Measurements from ENCODE around the gene OR7G1. TPM values are rescaled to one million over a fixed set of nuclear protein-coding genes. Genes with fewer than 3 reads are reported as not detected.
"Not testable (repeated sequence)": the region's sequence is repeated elsewhere in the genome, so short reads cannot be mapped to it uniquely, and the experiment has no call there.

The OR7G1 gene
- total RNA-seq, 1 experiment from 2014 or later, result not detected

- DNase-seq (ENCODE audit: low read depth), result no peak
These were observed 36.9 kb downstream of the OR7G1 start for GRCh38 chr19:9078651-9079050.

DNA sequence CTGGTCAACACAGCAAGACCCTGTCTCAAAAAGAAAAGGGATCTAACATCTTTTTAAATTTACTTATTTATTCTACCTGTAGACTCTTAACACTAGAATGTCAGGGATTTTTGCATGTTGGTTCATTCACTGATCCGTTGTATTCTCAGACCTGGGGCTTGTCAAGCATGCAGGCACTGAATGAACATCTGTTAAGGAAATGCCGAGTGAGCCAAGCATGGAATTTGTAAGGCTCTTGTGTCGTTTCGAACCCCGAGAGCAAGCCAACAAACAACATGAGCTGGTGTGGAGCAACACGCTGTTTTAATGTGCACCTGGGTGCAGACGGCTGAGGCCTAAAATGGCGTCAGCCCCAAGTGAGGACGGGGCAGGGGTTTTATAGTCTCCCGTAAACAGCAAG lies 38.7 kb downstream of the OR7G1 start:
- DNase-seq (ENCODE audit: low read depth), result no peak

DNA sequence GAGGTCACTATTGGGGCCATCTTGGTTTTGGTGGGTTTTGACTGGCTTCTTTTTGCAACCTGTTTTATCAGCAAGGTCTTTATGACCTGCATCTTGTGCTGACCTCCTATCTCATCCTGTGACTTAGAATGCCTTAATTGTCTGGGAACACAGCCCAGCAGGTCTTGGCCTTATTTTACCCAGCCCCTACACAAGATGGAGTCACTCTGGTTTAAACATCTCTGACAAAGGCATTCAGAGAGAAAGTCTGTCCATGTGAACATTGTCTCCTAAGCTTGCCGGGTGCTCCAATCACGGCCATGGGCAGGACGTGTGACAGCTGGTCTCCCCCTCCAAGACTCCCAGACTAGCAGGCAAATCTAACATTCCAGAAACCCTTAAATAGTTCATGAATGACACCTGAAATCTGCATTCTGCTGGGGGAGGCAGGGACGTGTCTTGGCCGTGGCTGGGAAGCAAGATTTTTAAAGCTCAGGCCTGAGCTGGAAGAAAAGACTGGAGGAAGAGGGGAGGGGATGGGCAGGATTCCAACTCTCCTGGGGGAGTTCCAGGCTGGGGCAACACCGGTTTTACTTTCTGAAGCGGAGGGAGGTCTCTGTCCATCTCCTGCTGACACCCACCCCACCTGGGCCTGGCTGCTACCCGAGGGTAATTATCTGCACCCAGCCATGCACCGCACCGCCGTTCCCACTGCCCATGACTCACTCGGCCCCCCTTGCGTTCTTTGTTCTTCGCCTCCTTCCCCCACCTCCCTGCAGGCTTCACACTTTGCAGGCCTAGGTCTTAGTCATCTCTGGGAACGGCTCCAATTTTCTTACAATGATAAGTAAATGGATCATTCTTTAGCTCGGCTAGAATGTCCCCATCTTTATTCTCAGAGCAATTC lies 40.3 kb downstream of the OR7G1 start:
- DNase-seq (ENCODE audit: low read depth), result peak; percentile 100

DNA sequence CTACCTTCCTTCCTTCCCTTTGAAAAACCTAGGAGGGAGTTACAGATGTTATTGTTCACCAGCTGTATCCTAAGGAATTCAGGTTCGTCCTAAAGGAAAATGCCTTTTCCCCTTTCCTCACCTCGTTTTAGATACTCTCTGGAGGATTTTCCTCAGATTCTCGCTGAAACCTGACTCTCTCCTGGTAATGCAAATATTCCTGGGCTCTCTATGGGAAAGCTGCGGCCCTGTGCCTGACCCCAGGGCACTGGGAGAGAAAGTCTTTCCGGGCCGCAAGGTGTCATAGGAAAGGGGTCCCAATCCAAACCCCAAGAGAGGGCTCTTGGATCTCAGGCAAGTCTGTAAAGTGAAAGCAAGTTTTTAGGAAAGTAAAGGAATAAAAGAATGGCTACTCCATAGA lies 41.8 kb downstream of the OR7G1 start:
- no peak for DNase-seq (ENCODE audit: low read depth)

- DNase-seq (ENCODE audit: low read depth), result not testable (repeated sequence)
These were observed 43.8 kb downstream of the OR7G1 start for GRCh38 chr19:9071720-9072119.

DNA sequence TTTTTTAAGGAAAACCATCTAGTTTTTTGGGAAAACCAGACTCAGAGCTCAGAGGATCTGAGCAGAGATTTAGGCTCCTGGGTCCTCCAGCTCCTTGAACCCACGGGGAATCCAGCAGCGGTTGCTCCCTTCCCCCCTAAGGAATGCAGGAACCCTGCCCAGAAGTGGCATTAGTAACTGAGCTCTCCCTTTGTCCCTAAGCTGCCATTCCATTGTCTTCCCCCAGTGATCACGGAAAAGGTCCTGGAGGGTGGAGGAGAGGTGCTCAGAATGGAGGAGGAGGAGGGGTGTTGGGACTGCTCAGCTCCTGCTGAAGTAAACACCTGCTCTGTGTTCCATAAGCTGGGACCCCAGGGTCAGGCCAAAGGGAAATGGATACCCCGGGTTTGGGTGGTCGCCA lies 45.5 kb downstream of the OR7G1 start:
- DNase-seq (ENCODE audit: low read depth), result peak; percentile 42

DNA sequence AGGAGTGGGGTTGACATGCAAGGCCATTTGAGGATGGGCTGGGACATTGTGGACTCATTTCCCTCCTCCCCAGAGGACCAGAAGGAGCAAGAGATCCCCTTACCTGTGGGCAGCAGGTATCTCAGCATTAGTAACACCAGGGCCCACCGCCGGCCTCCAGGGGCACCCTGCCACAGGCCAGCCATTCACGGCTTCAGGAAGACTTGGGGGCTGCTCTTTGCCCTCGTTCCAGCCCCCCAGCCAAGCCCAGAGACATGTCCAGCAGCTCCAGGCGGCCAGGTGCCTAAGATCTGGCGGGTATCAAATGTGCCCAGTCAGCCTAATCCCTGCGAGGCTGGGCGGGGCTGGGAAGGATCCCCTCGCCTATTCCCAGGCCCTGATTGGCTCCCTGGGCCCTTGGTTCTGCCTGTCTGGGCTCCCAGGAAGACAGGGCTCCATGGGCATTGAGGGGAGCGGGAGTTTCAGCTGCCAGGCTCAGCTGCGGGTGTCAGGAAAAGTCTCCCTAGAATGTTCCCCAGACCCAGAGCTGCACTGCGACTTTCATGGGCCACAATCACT lies 50.0 kb downstream of the OR7G1 start:
- DNase-seq (ENCODE audit: low read depth), result no peak

Other genes with a start within 250 kb of the OR7G1 start
- not detected in 2 replicates for gene MUC16, start 105.4 kb downstream of the OR7G1 start, total RNA-seq (2014; rRNA removed; shearing (Covaris generic))
- not detected in 2 replicates for gene OR1M1, start 28.7 kb downstream of the OR7G1 start, total RNA-seq (2014; rRNA removed; shearing (Covaris generic))
- not detected in 2 replicates for gene OR7G2, start 8.3 kb downstream of the OR7G1 start, total RNA-seq (2014; rRNA removed; shearing (Covaris generic))
- not detected in 2 replicates for gene OR7G3, start 11.2 kb upstream of the OR7G1 start, total RNA-seq (2014; rRNA removed; shearing (Covaris generic))
- gene ZNF317, start 24.6 kb upstream of the OR7G1 start, total RNA-seq (2014; rRNA removed; shearing (Covaris generic)), result 15.9 and 26.5 TPM in 2 replicates
- gene OR7D2, start 63.2 kb upstream of the OR7G1 start, total RNA-seq (2014; rRNA removed; shearing (Covaris generic)), result 0.05 and 0.12 TPM in 2 replicates
- gene OR7D4, start 103.8 kb upstream of the OR7G1 start, total RNA-seq (2014; rRNA removed; shearing (Covaris generic)), result not detected in 2 replicates
- gene OR7E24, start 135.2 kb upstream of the OR7G1 start, total RNA-seq (2014; rRNA removed; shearing (Covaris generic)), result not detected in 2 replicates
- gene ZNF699, start 194.1 kb upstream of the OR7G1 start, total RNA-seq (2014; rRNA removed; shearing (Covaris generic)), result 5.9 and 18.5 TPM in 2 replicates
- gene ZNF559, start 208.4 kb upstream of the OR7G1 start, total RNA-seq (2014; rRNA removed; shearing (Covaris generic)), result 7.0 and 13.5 TPM in 2 replicates
- 3.1 and 4.0 TPM in 2 replicates for gene ZNF177, start 247.2 kb upstream of the OR7G1 start, total RNA-seq (2014; rRNA removed; shearing (Covaris generic))

All from M059J (cell line).